A549 (cell line): ENCODE results near the gene ARAP1. TPM values are rescaled to one million over a fixed set of nuclear protein-coding genes. Genes with fewer than 3 reads are reported as not detected.

Experiments
- ATAC-seq, 2 experiments: fragments of 200-7000 bp in 1 of 2; fragments of >200 bp in 1 of 2; cut with Nextera tagmentation in 1 of 2; cut with Tn5 transposase in 1 of 2; 3 replicates each; pipeline versions ENCODE4 v1.8.0 to v1.9.1; 2018 to 2020; ENCODE audit warnings: mild to moderate bottlenecking in 1 of 2, moderate library complexity in 1 of 2
- CTCF ChIA-PET: fragments of 300-600 bp; sonication (Branson Sonifier 250); formaldehyde crosslinking; extraction: SDS; loops from one replicate; lab custom pipeline; 2021; ENCODE audit warnings: antibody characterized with exemption, inconsistent platforms; lab: Yijun Ruan, JAX
- POLR2A ChIA-PET: fragments of 350-600 bp; formaldehyde crosslinking; extraction: SDS; loops from one replicate; lab custom pipeline; 2021; ENCODE audit warnings: antibody characterized with exemption, inconsistent platforms; lab: Yijun Ruan, JAX
- DNase-seq, 2 experiments: peaks; one replicate each; pipeline versions ENCODE4 v3.0.0 to v3.0.0-alpha.2; 2011 to 2016; ENCODE audit warnings: low read depth in 1 of 2, low spot score in 1 of 2
- FAIRE-seq: peaks from 2 replicates; lab custom pipeline; 2011; peaks lifted over from hg19 to GRCh38; lab: Jason Lieb, UNC
- H3K27ac ChIP-seq, 2 experiments: fragments of >200 bp; sonication (Bioruptor Twin); formaldehyde crosslinking; 3 replicates each; pipeline ENCODE4 v1.5.1; 2016 to 2017
- H3K4me1 ChIP-seq: fragments of >200 bp; sonication (Bioruptor Twin); formaldehyde crosslinking; 3 replicates; pipeline ENCODE4 v1.6.1; 2016
- H3K4me2 ChIP-seq: fragments of >200 bp; sonication (Bioruptor Twin); formaldehyde crosslinking; 3 replicates; pipeline ENCODE4 v1.6.1; 2016
- H3K4me3 ChIP-seq: fragments of >200 bp; sonication (Bioruptor Twin); formaldehyde crosslinking; 3 replicates; pipeline ENCODE4 v1.5.1; 2016
- H3K9me3 ChIP-seq: fragments of >200 bp; sonication (Bioruptor Twin); formaldehyde crosslinking; 3 replicates; pipeline ENCODE4 v1.6.1; 2016
- CHD2 ChIP-seq: fragments of 150-350 bp; IDR thresholded peaks from 2 replicates; pipeline ENCODE4 v1.6.1; 2014; ENCODE audit warnings: low read length; ENCODE audit not compliant: partially characterized antibody
- EP300 ChIP-seq, 2 experiments: fragments of >200 bp; sonication (Bioruptor Twin); formaldehyde crosslinking; IDR thresholded peaks; 2 replicates in 1 of 2; 3 replicates in 1 of 2; pipeline ENCODE4 v1.6.1; 2016 to 2017
- FOXS1 ChIP-seq: fragments of 250-450 bp; sonication (Bioruptor Pico); IDR thresholded peaks from 2 replicates; pipeline ENCODE4 v1.5.0; 2020; ENCODE audit warnings: mild to moderate bottlenecking, moderate library complexity
- HEYL ChIP-seq: fragments of 250-450 bp; sonication (Bioruptor Pico); IDR thresholded peaks from 2 replicates; pipeline ENCODE4 v1.8.0; 2021; ENCODE audit warnings: mild to moderate bottlenecking, moderate library complexity
- HOXB13 ChIP-seq: fragments of 250-450 bp; sonication (Bioruptor Pico); IDR thresholded peaks from 2 replicates; pipeline ENCODE4 v1.5.0; 2020; ENCODE audit warnings: low read depth, mild to moderate bottlenecking, moderate library complexity
- HOXB5 ChIP-seq: fragments of 250-450 bp; sonication (Bioruptor Pico); IDR thresholded peaks from 2 replicates; pipeline ENCODE4 v1.5.0; 2020; ENCODE audit warnings: mild to moderate bottlenecking, moderate library complexity
- JUN ChIP-seq, 2 experiments: fragments of >200 bp; sonication (Bioruptor Twin); formaldehyde crosslinking; IDR thresholded peaks; 2 replicates in 1 of 2; 3 replicates in 1 of 2; pipeline ENCODE4 v1.6.1; 2016 to 2017
- JUNB ChIP-seq: fragments of >200 bp; sonication (Bioruptor Twin); formaldehyde crosslinking; IDR thresholded peaks from 2 replicates; pipeline ENCODE4 v1.6.1; 2016
- PHF8 ChIP-seq: fragments of 200-600 bp; sonication (generic); IDR thresholded peaks from 2 replicates; pipeline ENCODE4 v1.6.1; 2016; ENCODE audit warnings: low read depth, mild to moderate bottlenecking, antibody characterized with exemption, moderate library complexity, borderline replicate concordance
- POLR2A ChIP-seq: IDR thresholded peaks from 2 replicates; pipeline ENCODE4 v1.6.1; 2012; ENCODE audit warnings: mild to moderate bottlenecking, low read length
- POLR2AphosphoS2 ChIP-seq: conservative IDR thresholded peaks from 2 replicates; pipeline ENCODE4 v1.6.1; 2012; ENCODE audit warnings: low read length, improper control_type of control experiment, inconsistent platforms
- RCOR1 ChIP-seq: fragments of 150-350 bp; IDR thresholded peaks from 2 replicates; pipeline ENCODE4 v1.6.1; 2014; ENCODE audit warnings: antibody characterized with exemption, low read length, low read depth
- RNF2 ChIP-seq: fragments of 200-600 bp; sonication (generic); IDR thresholded peaks from 2 replicates; pipeline ENCODE4 v1.6.1; 2016; ENCODE audit warnings: low read depth, mild to moderate bottlenecking, antibody characterized with exemption, moderate library complexity, borderline replicate concordance
- SMC3 ChIP-seq: fragments of >200 bp; sonication (Bioruptor Twin); formaldehyde crosslinking; IDR thresholded peaks from 3 replicates; pipeline ENCODE4 v1.6.1; 2018; ENCODE audit warnings: inconsistent platforms
- WGBS: methylation state at CpG from one replicate; pipeline ENCODE4 v1.1.6; 2017; ENCODE audit errors: missing lambda C conversion rate; 5-methylcytosine and 5-hydroxymethylcytosine counted together
- polyA plus RNA-seq, 4 experiments: library from polyadenylated mRNA; depleted of rRNA in 3 of 4; stranded (reverse); fragments of >200 nt; fragmentation: RNase III in 1 of 4; extraction: RNeasy Plus Mini Kit Qiagen cat#74134 plus additional on column Dnase treatment in 1 of 4; gene quantifications; 2 replicates in 3 of 4; 3 replicates in 1 of 4; pipeline ENCODE4 v1.2.3, GENCODE V29; 2011 to 2017
- TF ChIP-seq, protein P1 (sequence below): fragments of 200-600 bp; sonication (generic); IDR thresholded peaks from 2 replicates; pipeline ENCODE4 v1.6.1; 2016; ENCODE audit warnings: antibody characterized with exemption, mild to moderate bottlenecking, moderate library complexity
- TF ChIP-seq, protein P2 (sequence below): fragments of >200 bp; sonication (Bioruptor Twin); formaldehyde crosslinking; IDR thresholded peaks from 2 replicates; pipeline ENCODE4 v1.6.1; 2016
- TF ChIP-seq, protein P3 (sequence below): fragments of 250-450 bp; sonication (Bioruptor Pico); IDR thresholded peaks from 2 replicates; pipeline ENCODE4 v1.5.0; 2021; ENCODE audit warnings: mild to moderate bottlenecking, moderate library complexity, borderline replicate concordance
- TF ChIP-seq, protein P4 (sequence below): IDR thresholded peaks from 2 replicates; pipeline ENCODE4 v1.6.1; 2012; ENCODE audit warnings: low read depth, borderline replicate concordance
- TF ChIP-seq, protein P5 (sequence below): fragments of 250-450 bp; sonication (Bioruptor Pico); IDR thresholded peaks from 2 replicates; pipeline ENCODE4 v1.5.0; 2020; ENCODE audit warnings: low read depth, mild to moderate bottlenecking, moderate library complexity
- TF ChIP-seq, protein P6 (sequence below): IDR thresholded peaks from 2 replicates; pipeline ENCODE4 v1.6.1; 2012

ARAP1 gene
- polyA plus RNA-seq, 2 of the 4 experiments (the other 2 are of a cell fraction): 29.5 to 30.1 TPM

DNA sequence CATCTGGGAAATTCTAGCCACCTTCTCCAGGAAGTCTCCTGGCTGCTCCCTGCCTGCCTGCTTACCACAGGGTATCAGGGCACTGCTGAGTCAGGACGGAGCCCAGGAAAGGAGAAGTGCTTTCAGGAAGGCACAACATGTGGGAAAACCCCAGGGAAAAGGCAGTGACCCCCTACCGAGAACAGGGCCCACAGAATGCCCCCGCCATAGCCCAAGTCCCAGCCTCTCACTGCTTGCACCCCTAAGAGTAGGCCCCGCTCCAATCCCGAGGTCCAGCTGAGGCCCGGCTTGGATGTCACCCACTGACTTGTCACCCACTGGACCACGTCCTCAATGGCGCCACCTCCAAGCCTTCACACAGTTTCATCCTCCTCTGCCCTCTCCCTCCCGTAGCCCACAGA is 34.1 kb downstream of the ARAP1 start (continued):
- TF ChIP-seq POLR2AphosphoS2 (no peak), PHF8 (no peak)
- TF ChIP-seq, protein P1, sequence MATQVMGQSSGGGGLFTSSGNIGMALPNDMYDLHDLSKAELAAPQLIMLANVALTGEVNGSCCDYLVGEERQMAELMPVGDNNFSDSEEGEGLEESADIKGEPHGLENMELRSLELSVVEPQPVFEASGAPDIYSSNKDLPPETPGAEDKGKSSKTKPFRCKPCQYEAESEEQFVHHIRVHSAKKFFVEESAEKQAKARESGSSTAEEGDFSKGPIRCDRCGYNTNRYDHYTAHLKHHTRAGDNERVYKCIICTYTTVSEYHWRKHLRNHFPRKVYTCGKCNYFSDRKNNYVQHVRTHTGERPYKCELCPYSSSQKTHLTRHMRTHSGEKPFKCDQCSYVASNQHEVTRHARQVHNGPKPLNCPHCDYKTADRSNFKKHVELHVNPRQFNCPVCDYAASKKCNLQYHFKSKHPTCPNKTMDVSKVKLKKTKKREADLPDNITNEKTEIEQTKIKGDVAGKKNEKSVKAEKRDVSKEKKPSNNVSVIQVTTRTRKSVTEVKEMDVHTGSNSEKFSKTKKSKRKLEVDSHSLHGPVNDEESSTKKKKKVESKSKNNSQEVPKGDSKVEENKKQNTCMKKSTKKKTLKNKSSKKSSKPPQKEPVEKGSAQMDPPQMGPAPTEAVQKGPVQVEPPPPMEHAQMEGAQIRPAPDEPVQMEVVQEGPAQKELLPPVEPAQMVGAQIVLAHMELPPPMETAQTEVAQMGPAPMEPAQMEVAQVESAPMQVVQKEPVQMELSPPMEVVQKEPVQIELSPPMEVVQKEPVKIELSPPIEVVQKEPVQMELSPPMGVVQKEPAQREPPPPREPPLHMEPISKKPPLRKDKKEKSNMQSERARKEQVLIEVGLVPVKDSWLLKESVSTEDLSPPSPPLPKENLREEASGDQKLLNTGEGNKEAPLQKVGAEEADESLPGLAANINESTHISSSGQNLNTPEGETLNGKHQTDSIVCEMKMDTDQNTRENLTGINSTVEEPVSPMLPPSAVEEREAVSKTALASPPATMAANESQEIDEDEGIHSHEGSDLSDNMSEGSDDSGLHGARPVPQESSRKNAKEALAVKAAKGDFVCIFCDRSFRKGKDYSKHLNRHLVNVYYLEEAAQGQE: no peak
- TF ChIP-seq, protein P2, sequence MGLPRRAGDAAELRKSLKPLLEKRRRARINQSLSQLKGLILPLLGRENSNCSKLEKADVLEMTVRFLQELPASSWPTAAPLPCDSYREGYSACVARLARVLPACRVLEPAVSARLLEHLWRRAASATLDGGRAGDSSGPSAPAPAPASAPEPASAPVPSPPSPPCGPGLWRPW: no peak
- TF ChIP-seq, all 56 proteins: peak for 0

DNA sequence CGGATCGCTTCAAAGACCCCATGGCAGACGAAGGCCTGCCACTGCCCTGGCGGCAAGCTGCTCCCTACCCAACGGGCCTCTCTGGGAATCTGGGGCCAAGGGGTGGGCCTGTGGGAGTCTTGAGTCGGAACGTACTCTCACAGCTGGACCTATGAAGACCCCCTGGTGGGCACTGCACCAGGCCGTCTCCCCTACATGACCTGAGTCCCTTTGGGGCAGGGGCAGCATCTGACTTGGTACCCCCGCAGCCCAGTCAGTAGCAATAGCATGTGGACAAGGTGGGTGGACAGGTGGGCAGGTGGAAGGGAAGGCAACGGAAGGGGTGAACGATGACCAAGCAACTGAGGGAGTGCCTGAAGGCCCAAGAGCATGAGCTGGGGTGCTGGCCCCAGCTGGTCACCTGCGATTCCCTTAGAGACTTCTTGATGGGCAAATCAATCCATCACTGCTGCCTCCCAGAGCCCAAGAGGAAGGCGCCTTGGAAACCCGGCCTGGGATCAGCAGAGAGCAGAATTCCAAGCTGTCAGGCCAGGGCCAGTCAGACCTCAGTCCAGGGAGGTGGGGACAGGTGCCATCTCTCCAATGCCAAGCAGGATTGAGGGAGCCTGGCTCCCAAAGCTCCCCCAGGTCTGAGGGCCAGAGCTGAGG is 35.3 kb downstream of the ARAP1 start:
- CTCF ChIA-PET: interaction anchor here (0.7 to 5.8 kb wide), 15 partner anchors 8 to 618 kb away, joined by 3 to 25 read pairs (median 5); partner anchors contain the start of gene STARD10
- Histone ChIP-seq H3K4me2 (no peak overlapping the region), H3K27ac (no peak overlapping the region), H3K9me3 (no peaks in the 10 kb centered on the region), H3K4me3 (no peak overlapping the region), H3K4me1 (peaks cover 17% of the 10 kb centered on the region; the same call in 2 of the 3 replicates)
- no peak for DNase-seq
- no peak for TF ChIP-seq EP300 (IDR thresholded peaks at IDR 0.05)
- ATAC-seq: no peak
- WGBS: 83% methylated on average over 13 of the region's 14 CpGs
- POLR2A ChIA-PET: no interaction called here
- FAIRE-seq: no peak

DNA sequence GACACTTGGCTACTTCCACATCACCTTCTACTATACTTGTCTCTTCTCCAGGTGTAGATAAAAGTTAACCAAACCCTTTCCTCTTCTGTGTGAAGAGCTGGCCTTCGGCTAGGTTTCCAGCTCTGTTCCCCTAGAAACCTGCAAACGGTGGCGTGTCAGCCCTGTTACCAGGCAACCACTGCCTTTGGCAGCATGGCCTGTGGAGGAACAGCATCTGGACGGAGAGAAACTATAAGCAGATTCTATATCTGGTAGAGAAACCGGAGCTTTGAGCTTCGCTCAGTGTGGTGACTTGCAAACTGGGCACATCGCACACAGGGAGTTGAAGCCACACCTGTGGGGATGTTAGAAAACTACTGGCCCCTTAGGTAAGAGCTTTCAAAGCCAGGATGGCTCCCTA is 35.9 kb downstream of the ARAP1 start:
- FAIRE-seq (no peak), DNase-seq (no peak), ATAC-seq (no peak)
- WGBS: 87% methylated on average over 7 of the region's 7 CpGs
- CTCF ChIA-PET: interaction anchor here (0.6 to 5.8 kb wide), 14 partner anchors 9 to 619 kb away, joined by 3 to 25 read pairs (median 4); partner anchors contain the start of gene STARD10
- no peak overlapping the region for H3K27ac ChIP-seq
- H3K4me3 ChIP-seq: no peak overlapping the region
- H3K4me1 ChIP-seq: peaks cover 12% of the 10 kb centered on the region; the same call in 2 of the 3 replicates
- H3K4me2 ChIP-seq: no peak overlapping the region
- no peaks in the 10 kb centered on the region for H3K9me3 ChIP-seq
- TF ChIP-seq, protein P3, sequence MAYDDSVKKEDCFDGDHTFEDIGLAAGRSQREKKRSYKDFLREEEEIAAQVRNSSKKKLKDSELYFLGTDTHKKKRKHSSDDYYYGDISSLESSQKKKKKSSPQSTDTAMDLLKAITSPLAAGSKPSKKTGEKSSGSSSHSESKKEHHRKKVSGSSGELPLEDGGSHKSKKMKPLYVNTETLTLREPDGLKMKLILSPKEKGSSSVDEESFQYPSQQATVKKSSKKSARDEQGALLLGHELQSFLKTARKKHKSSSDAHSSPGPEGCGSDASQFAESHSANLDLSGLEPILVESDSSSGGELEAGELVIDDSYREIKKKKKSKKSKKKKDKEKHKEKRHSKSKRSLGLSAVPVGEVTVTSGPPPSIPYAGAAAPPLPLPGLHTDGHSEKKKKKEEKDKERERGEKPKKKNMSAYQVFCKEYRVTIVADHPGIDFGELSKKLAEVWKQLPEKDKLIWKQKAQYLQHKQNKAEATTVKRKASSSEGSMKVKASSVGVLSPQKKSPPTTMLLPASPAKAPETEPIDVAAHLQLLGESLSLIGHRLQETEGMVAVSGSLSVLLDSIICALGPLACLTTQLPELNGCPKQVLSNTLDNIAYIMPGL (CRISPR knock-in tag): no peak
- TF ChIP-seq, protein P4, sequence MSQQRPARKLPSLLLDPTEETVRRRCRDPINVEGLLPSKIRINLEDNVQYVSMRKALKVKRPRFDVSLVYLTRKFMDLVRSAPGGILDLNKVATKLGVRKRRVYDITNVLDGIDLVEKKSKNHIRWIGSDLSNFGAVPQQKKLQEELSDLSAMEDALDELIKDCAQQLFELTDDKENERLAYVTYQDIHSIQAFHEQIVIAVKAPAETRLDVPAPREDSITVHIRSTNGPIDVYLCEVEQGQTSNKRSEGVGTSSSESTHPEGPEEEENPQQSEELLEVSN: no peak
- TF ChIP-seq JUN (IDR thresholded peaks at IDR 0.05): no peak
- POLR2A ChIA-PET: no interaction called here

DNA sequence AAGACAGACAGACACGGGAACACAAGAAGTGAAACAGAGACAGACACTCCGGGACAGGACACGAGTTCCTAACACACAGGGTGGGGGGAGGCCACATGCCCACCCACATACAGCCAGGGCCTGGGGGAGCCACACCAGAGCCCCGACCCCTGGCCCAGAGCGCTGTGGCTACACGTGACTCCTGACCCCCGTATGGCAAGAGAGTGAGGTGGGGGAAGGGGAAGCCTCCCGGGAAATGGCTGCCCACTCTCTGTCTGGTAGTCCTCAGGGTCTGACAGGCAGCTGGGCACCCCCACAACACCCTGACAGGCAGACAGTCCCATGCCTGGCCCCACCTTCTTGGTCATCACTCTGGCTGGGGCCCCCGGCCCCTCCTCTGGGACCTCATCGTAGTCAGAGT is 39.4 kb downstream of the ARAP1 start:
- no peaks in the 10 kb centered on the region for H3K4me1 ChIP-seq
- 90% methylated on average over 8 of the region's 10 CpGs for WGBS
- H3K27ac ChIP-seq: no peak overlapping the region
- H3K9me3 ChIP-seq: no peaks in the 10 kb centered on the region
- ChIA-PET POLR2A (no interaction called here), CTCF (interaction anchor here (1.0 to 2.2 kb wide), 3 partner anchors 12 to 465 kb away, joined by 3 to 10 read pairs (median 4); no protein-coding TSS in a partner anchor)
- no peak for FAIRE-seq
- DNase-seq: no peak
- no peak overlapping the region for H3K4me2 ChIP-seq
- ATAC-seq: no peak
- H3K4me3 ChIP-seq: no peak overlapping the region
- TF ChIP-seq CHD2: no peak
- no peak for TF ChIP-seq SMC3
- no peak for TF ChIP-seq HOXB13 (CRISPR knock-in tag)
- TF ChIP-seq, protein P5, sequence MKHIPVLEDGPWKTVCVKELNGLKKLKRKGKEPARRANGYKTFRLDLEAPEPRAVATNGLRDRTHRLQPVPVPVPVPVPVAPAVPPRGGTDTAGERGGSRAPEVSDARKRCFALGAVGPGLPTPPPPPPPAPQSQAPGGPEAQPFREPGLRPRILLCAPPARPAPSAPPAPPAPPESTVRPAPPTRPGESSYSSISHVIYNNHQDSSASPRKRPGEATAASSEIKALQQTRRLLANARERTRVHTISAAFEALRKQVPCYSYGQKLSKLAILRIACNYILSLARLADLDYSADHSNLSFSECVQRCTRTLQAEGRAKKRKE: no peak
- no peak for TF ChIP-seq HOXB5 (CRISPR knock-in tag)
- TF ChIP-seq HEYL (CRISPR knock-in tag): no peak
- no peak for TF ChIP-seq POLR2A
- no peak for TF ChIP-seq FOXS1 (CRISPR knock-in tag)
- TF ChIP-seq RCOR1: no peak
- TF ChIP-seq RNF2: no peak
- TF ChIP-seq, protein P3 (CRISPR knock-in tag): no peak
- TF ChIP-seq, protein P2: no peak
- TF ChIP-seq, protein P6, sequence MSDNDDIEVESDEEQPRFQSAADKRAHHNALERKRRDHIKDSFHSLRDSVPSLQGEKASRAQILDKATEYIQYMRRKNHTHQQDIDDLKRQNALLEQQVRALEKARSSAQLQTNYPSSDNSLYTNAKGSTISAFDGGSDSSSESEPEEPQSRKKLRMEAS: no peak
- no peak for TF ChIP-seq JUN (IDR thresholded peaks at IDR 0.05)
- TF ChIP-seq JUNB: no peak
